ENCODE measurements around the gene SYNM.

The SYNM gene

GRCh38 chr15:99132634-99133287, 27.9 kb downstream of the SYNM start:
- Histone ChIP-seq H3K4me3 (ENCODE audit: low read length) (no peak overlapping the region), H3K9me3 (ENCODE audit: control insufficient read depth, low read length) (no peaks in the 10 kb centered on the region), H3K4me1 (ENCODE audit: control insufficient read depth, insufficient read depth, low read length) (peaks cover 22% of the 10 kb centered on the region), H3K36me3 (ENCODE audit: control insufficient read depth, insufficient read depth, low read length) (peaks cover 9% of the 10 kb centered on the region), H3K27me3 (ENCODE audit: control insufficient read depth, insufficient read depth, low read length) (no peaks in the 10 kb centered on the region), H3K9ac (ENCODE audit: low read length) (no peak overlapping the region)

- no peaks in the 10 kb centered on the region for H3K27me3 ChIP-seq (ENCODE audit: control insufficient read depth, insufficient read depth, low read length)
- H3K9me3 ChIP-seq (ENCODE audit: control insufficient read depth, low read length): no peaks in the 10 kb centered on the region
- H3K4me3 ChIP-seq (ENCODE audit: low read length): no peak overlapping the region
- H3K36me3 ChIP-seq (ENCODE audit: control insufficient read depth, insufficient read depth, low read length): peaks cover 9% of the 10 kb centered on the region
- H3K4me1 ChIP-seq (ENCODE audit: control insufficient read depth, insufficient read depth, low read length): peaks cover 22% of the 10 kb centered on the region
- H3K9ac ChIP-seq (ENCODE audit: low read length): no peak overlapping the region
Measured at GRCh38 chr15:99134317-99134821, 29.5 kb downstream of the SYNM start.

GRCh38 chr15:99135194-99135593, 30.3 kb downstream of the SYNM start:
- H3K27me3 ChIP-seq (ENCODE audit: control insufficient read depth, insufficient read depth, low read length): no peaks in the 10 kb centered on the region
- peaks cover 22% of the 10 kb centered on the region for H3K4me1 ChIP-seq (ENCODE audit: control insufficient read depth, insufficient read depth, low read length)
- H3K9me3 ChIP-seq (ENCODE audit: control insufficient read depth, low read length): no peaks in the 10 kb centered on the region
- H3K36me3 ChIP-seq (ENCODE audit: control insufficient read depth, insufficient read depth, low read length): peaks cover 9% of the 10 kb centered on the region
- H3K4me3 ChIP-seq (ENCODE audit: low read length): no peak overlapping the region
- no peak overlapping the region for H3K9ac ChIP-seq (ENCODE audit: low read length)

GRCh38 chr15:99137111-99137546, 32.2 kb downstream of the SYNM start:
- no peak overlapping the region for H3K4me3 ChIP-seq (ENCODE audit: low read length)
- no peaks in the 10 kb centered on the region for H3K9me3 ChIP-seq (ENCODE audit: control insufficient read depth, low read length)
- H3K4me1 ChIP-seq (ENCODE audit: control insufficient read depth, insufficient read depth, low read length): peaks cover 20% of the 10 kb centered on the region
- no peaks in the 10 kb centered on the region for H3K27me3 ChIP-seq (ENCODE audit: control insufficient read depth, insufficient read depth, low read length)
- peaks cover 9% of the 10 kb centered on the region for H3K36me3 ChIP-seq (ENCODE audit: control insufficient read depth, insufficient read depth, low read length)
- no peak overlapping the region for H3K9ac ChIP-seq (ENCODE audit: low read length)

- H3K27me3 ChIP-seq (ENCODE audit: control insufficient read depth, insufficient read depth, low read length): no peaks in the 10 kb centered on the region
- H3K9me3 ChIP-seq (ENCODE audit: control insufficient read depth, low read length): no peaks in the 10 kb centered on the region
- H3K4me3 ChIP-seq (ENCODE audit: low read length): no peak overlapping the region
- H3K9ac ChIP-seq (ENCODE audit: low read length): no peak overlapping the region
- peaks cover 12% of the 10 kb centered on the region for H3K4me1 ChIP-seq (ENCODE audit: control insufficient read depth, insufficient read depth, low read length)
- H3K36me3 ChIP-seq (ENCODE audit: control insufficient read depth, insufficient read depth, low read length): peaks cover 9% of the 10 kb centered on the region
Measured at GRCh38 chr15:99137877-99138276, 33.0 kb downstream of the SYNM start.

- Histone ChIP-seq H3K36me3 (ENCODE audit: control insufficient read depth, insufficient read depth, low read length) (peaks cover 9% of the 10 kb centered on the region), H3K4me3 (ENCODE audit: low read length) (no peak overlapping the region), H3K9ac (ENCODE audit: low read length) (no peak overlapping the region), H3K9me3 (ENCODE audit: control insufficient read depth, low read length) (no peaks in the 10 kb centered on the region), H3K27me3 (ENCODE audit: control insufficient read depth, insufficient read depth, low read length) (no peaks in the 10 kb centered on the region), H3K4me1 (ENCODE audit: control insufficient read depth, insufficient read depth, low read length) (peaks cover 14% of the 10 kb centered on the region)
Measured at GRCh38 chr15:99138491-99138982, 33.7 kb downstream of the SYNM start.

GRCh38 chr15:99139276-99139675, 34.4 kb downstream of the SYNM start:
- Histone ChIP-seq H3K27me3 (ENCODE audit: control insufficient read depth, insufficient read depth, low read length) (no peaks in the 10 kb centered on the region), H3K4me1 (ENCODE audit: control insufficient read depth, insufficient read depth, low read length) (peaks cover 19% of the 10 kb centered on the region), H3K36me3 (ENCODE audit: control insufficient read depth, insufficient read depth, low read length) (peaks cover 9% of the 10 kb centered on the region), H3K9ac (ENCODE audit: low read length) (no peak overlapping the region), H3K4me3 (ENCODE audit: low read length) (no peak overlapping the region), H3K9me3 (ENCODE audit: control insufficient read depth, low read length) (no peaks in the 10 kb centered on the region)

- no peak overlapping the region for H3K9ac ChIP-seq (ENCODE audit: low read length)
- H3K4me3 ChIP-seq (ENCODE audit: low read length): no peak overlapping the region
- H3K9me3 ChIP-seq (ENCODE audit: control insufficient read depth, low read length): no peaks in the 10 kb centered on the region
- H3K4me1 ChIP-seq (ENCODE audit: control insufficient read depth, insufficient read depth, low read length): peaks cover 11% of the 10 kb centered on the region
- H3K27me3 ChIP-seq (ENCODE audit: control insufficient read depth, insufficient read depth, low read length): no peaks in the 10 kb centered on the region
- peaks cover 3% of the 10 kb centered on the region for H3K36me3 ChIP-seq (ENCODE audit: control insufficient read depth, insufficient read depth, low read length)
Measured at GRCh38 chr15:99140590-99140989, 35.7 kb downstream of the SYNM start.

- peaks cover 10% of the 10 kb centered on the region for H3K4me1 ChIP-seq (ENCODE audit: control insufficient read depth, insufficient read depth, low read length)
- H3K9me3 ChIP-seq (ENCODE audit: control insufficient read depth, low read length): no peaks in the 10 kb centered on the region
- peaks cover 2% of the 10 kb centered on the region for H3K36me3 ChIP-seq (ENCODE audit: control insufficient read depth, insufficient read depth, low read length)
- no peak overlapping the region for H3K4me3 ChIP-seq (ENCODE audit: low read length)
- no peaks in the 10 kb centered on the region for H3K27me3 ChIP-seq (ENCODE audit: control insufficient read depth, insufficient read depth, low read length)
- no peak overlapping the region for H3K9ac ChIP-seq (ENCODE audit: low read length)
Measured at GRCh38 chr15:99141943-99142342, 37.1 kb downstream of the SYNM start.

- Histone ChIP-seq H3K9ac (ENCODE audit: low read length) (no peak overlapping the region), H3K36me3 (ENCODE audit: control insufficient read depth, insufficient read depth, low read length) (no peaks in the 10 kb centered on the region), H3K27me3 (ENCODE audit: control insufficient read depth, insufficient read depth, low read length) (no peaks in the 10 kb centered on the region), H3K4me1 (ENCODE audit: control insufficient read depth, insufficient read depth, low read length) (peaks cover 10% of the 10 kb centered on the region), H3K4me3 (ENCODE audit: low read length) (no peak overlapping the region), H3K9me3 (ENCODE audit: control insufficient read depth, low read length) (no peaks in the 10 kb centered on the region)
Measured at GRCh38 chr15:99142562-99142961, 37.7 kb downstream of the SYNM start.

GRCh38 chr15:99143242-99143641, 38.4 kb downstream of the SYNM start:
- H3K27me3 ChIP-seq (ENCODE audit: control insufficient read depth, insufficient read depth, low read length): no peaks in the 10 kb centered on the region
- H3K9me3 ChIP-seq (ENCODE audit: control insufficient read depth, low read length): no peaks in the 10 kb centered on the region
- no peak overlapping the region for H3K9ac ChIP-seq (ENCODE audit: low read length)

GRCh38 chr15:99143655-99144610, 39.1 kb downstream of the SYNM start:
- H3K27me3 ChIP-seq (ENCODE audit: control insufficient read depth, insufficient read depth, low read length): no peaks in the 10 kb centered on the region
- H3K4me3 ChIP-seq (ENCODE audit: low read length): no peak overlapping the region
- H3K4me1 ChIP-seq (ENCODE audit: control insufficient read depth, insufficient read depth, low read length): peaks cover 10% of the 10 kb centered on the region
- H3K36me3 ChIP-seq (ENCODE audit: control insufficient read depth, insufficient read depth, low read length): no peaks in the 10 kb centered on the region
- H3K9ac ChIP-seq (ENCODE audit: low read length): no peak overlapping the region
- H3K9me3 ChIP-seq (ENCODE audit: control insufficient read depth, low read length): no peaks in the 10 kb centered on the region

More at GRCh38 chr15:99143242-99143641, 38.4 kb downstream of the SYNM start:
- Histone ChIP-seq H3K4me1 (ENCODE audit: control insufficient read depth, insufficient read depth, low read length) (peaks cover 10% of the 10 kb centered on the region), H3K36me3 (ENCODE audit: control insufficient read depth, insufficient read depth, low read length) (no peaks in the 10 kb centered on the region), H3K4me3 (ENCODE audit: low read length) (no peak overlapping the region)

All from mucosa of stomach (tissue), 1 donor.